ENCODE measurements around the gene SLC7A1. TPM values are rescaled to one million over a fixed set of nuclear protein-coding genes. Genes with fewer than 3 reads are reported as not detected.

The SLC7A1 gene
- total and polyA plus RNA-seq, 3 donors from 2014 or later = 21.4 to 35.7 (median 27.0) TPM

GRCh38 chr13:29581666-29582065 lies 13.8 kb downstream of the SLC7A1 start:
- WGBS, 2 donors = 59 to 60% methylated on average over 7 of the region's 7 CpGs
- DNase-seq = no peak
- TF ChIP-seq CTCF (IDR thresholded peaks at IDR 0.05) = no peak
- no peaks in the 10 kb centered on the region for H3K9me3 ChIP-seq
- intact Hi-C loops (cut with DNase I; ENCODE audit: low total_unique reads) = no loop called here
- no peaks in the 10 kb centered on the region for H3K36me3 ChIP-seq (ENCODE audit: low read depth, missing control alignments)
- no peaks in the 10 kb centered on the region for H3K27me3 ChIP-seq
- H3K27ac ChIP-seq = peak overlapping the region in 1 of 2 donors; percentile 20
- H3K4me3 ChIP-seq = no peak overlapping the region
- H3K4me1 ChIP-seq = peaks cover 32% of the 10 kb centered on the region

GRCh38 chr13:29579094-29579493 lies 16.4 kb downstream of the SLC7A1 start:
- Histone ChIP-seq H3K27ac (no peak overlapping the region), H3K9me3 (no peaks in the 10 kb centered on the region), H3K4me1 (peaks cover 32% of the 10 kb centered on the region), H3K27me3 (no peaks in the 10 kb centered on the region), H3K4me3 (no peak overlapping the region), H3K36me3 (ENCODE audit: low read depth, missing control alignments) (no peaks in the 10 kb centered on the region)
- TF ChIP-seq CTCF (IDR thresholded peaks at IDR 0.05) (no peak), POLR2A (IDR thresholded peaks at IDR 0.05) (no peak)
- DNase-seq = no peak
- WGBS, 2 donors = 92 to 98% methylated on average over 8 of the region's 8 CpGs
- intact Hi-C loops (cut with DNase I; ENCODE audit: low total_unique reads) = no loop called here

DNA sequence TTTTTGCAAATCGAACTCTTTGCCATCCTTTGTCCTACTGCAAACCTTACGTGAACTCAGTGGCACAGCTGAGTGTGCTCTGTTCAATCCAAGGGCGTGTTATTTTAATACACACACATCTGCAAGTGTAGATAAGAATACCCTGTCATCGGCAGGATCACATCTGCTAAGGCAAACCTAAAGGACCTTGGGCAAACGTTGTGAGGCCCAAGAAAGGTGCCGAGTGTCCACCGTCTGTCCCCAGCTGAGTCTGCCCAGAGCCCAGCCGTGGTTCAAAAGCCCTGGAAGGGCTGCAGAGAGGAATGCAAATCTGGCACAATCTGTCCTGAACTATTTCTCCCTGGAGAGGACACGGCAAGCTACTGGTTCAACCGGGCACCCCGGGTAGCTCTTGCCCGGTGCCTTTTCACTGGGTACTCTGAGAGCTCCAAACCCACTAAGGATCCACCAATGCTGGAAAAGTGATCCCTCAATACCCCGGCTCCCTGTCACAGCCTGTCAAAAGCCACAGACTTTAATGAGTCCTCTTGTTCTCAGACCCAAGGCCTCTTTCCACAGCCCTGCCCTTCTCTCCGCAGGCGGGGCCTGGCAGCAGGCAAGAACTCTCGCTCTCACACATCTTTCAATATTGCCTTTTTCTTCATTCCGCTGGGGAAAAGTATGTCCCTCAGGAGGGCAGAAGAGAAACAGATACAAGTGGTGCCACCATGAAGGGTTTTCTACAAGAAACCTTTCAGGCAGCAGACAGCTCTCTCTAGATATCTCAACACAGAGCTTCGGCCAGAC lies 17.0 kb downstream of the SLC7A1 start:
- no peak for DNase-seq
- Histone ChIP-seq H3K36me3 (ENCODE audit: low read depth, missing control alignments) (no peaks in the 10 kb centered on the region), H3K4me3 (no peak overlapping the region), H3K27ac (no peak overlapping the region), H3K27me3 (no peaks in the 10 kb centered on the region), H3K4me1 (peaks cover 30% of the 10 kb centered on the region), H3K9me3 (no peaks in the 10 kb centered on the region)
- intact Hi-C loops (cut with DNase I; ENCODE audit: low total_unique reads) = no loop called here
- no peak for TF ChIP-seq POLR2A (IDR thresholded peaks at IDR 0.05)
- no peak for TF ChIP-seq CTCF (IDR thresholded peaks at IDR 0.05)
- WGBS, 2 donors = 65 to 71% methylated on average over 18 of the region's 18 CpGs

DNA sequence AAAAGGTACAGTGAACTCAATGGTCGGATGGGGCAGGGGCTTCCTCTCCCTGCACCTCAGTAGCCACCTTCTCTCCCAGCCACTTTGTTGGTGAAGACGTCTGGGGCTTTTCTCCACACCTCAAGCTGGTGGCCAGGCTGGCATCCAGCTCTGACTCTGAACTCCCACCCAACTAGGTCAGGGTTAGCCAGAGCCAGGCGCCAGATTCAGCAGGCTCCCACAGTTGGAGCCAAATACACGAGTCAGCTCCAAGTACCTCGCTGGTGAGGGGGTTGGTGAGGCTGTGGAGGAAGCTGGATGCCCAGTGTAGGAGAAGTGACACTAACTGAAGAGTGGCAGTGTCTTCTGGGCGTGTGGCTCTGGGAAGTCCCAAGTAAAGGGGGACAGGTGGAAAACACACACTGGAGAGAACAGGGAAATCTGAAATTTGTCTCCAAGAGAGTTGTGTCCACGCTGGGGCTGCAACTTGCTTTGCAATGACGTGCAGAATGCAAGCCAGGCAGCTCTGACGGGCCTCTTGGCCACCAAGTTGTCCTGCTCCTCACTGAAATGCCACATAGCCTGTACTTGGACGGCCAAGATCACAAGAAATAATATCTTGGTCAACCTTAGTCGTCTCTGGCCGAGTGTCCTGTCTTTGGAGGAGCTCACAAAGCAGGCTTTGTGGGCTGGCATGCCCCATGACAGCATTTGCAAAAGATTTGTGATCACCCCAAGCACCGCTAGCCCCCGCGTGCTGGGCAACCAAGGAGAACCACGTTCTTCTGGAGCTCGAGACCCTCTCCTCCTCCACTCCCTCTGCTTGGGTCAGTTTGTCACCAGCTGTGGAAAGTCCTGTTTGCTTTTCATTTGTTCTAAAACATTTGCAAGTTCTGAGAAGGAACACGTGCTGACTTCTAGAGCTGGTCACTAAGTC lies 18.1 kb downstream of the SLC7A1 start:
- H3K4me1 ChIP-seq = peaks cover 25% of the 10 kb centered on the region
- intact Hi-C loops (cut with DNase I; ENCODE audit: low total_unique reads) = no loop called here
- H3K36me3 ChIP-seq (ENCODE audit: low read depth, missing control alignments) = no peaks in the 10 kb centered on the region
- WGBS, 2 donors = 84% methylated on average over 12 to 18 of the region's 18 CpGs
- no peak for DNase-seq
- no peaks in the 10 kb centered on the region for H3K9me3 ChIP-seq
- H3K27ac ChIP-seq = no peak overlapping the region
- no peak for TF ChIP-seq CTCF (IDR thresholded peaks at IDR 0.05)
- no peak for TF ChIP-seq POLR2A (IDR thresholded peaks at IDR 0.05)
- no peak overlapping the region for H3K4me3 ChIP-seq
- H3K27me3 ChIP-seq = no peaks in the 10 kb centered on the region
